ENCODE measurements around the gene SETMAR.

DNA sequence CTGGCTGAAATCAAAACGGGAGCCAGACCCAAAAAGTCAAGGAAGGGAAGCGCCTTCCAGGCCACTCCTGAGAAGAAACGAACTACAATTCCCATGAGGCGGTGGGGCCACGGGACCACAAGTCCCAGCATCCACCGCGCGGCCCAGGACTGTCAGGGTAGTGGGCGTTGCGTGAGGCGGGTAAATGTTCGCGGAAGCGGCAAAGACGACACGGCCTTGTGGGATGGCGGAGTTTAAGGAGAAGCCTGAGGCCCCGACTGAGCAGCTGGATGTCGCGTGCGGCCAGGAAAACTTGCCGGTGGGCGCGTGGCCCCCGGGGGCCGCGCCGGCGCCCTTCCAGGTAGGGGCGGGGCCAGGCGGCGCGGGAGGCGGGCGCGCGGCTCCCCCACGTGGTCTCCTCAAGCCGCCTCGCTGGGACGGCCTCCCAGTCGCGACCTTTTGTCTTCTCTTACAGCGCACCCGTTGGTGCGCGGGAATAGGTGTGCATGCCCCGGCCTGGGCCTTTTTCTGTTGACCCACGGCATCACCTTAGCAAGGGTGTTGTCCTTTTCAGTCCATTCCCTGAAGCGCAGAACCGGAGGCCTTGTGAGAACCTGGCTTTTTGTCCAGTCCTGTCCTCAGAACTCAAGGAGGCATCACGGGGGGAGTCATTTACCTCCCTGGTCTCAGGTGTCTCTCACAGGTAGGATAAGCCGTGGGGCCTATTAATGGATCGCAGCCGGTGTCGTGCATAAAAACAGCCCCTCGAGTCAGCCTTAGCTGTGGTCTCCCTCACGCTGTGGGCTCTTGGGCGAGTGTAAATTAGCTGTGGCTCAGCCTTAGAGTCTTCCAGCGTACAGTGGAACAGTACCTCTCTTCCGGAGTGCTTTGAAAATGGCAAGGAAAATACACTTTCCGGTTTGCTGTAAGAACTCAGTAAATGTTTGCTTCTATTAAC lies at the start of gene SETMAR:
- TF ChIP-seq, protein P1, sequence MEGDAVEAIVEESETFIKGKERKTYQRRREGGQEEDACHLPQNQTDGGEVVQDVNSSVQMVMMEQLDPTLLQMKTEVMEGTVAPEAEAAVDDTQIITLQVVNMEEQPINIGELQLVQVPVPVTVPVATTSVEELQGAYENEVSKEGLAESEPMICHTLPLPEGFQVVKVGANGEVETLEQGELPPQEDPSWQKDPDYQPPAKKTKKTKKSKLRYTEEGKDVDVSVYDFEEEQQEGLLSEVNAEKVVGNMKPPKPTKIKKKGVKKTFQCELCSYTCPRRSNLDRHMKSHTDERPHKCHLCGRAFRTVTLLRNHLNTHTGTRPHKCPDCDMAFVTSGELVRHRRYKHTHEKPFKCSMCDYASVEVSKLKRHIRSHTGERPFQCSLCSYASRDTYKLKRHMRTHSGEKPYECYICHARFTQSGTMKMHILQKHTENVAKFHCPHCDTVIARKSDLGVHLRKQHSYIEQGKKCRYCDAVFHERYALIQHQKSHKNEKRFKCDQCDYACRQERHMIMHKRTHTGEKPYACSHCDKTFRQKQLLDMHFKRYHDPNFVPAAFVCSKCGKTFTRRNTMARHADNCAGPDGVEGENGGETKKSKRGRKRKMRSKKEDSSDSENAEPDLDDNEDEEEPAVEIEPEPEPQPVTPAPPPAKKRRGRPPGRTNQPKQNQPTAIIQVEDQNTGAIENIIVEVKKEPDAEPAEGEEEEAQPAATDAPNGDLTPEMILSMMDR (IDR thresholded peaks at IDR 0.05; ENCODE audit: borderline replicate concordance, extremely low read depth, low read length, poor library complexity, severe bottlenecking) = no peak
- TF ChIP-seq EZH2 (IDR thresholded peaks at IDR 0.05; ENCODE audit: borderline replicate concordance, low read depth, low read length, severe bottlenecking) = no peak

All from DND-41 (cell line).